GM19463 (cell line): Measurements from ENCODE around the gene P2RY2.

Experiments used
- ATAC-seq: cut with Tn5 transposase; IDR thresholded peaks from one replicate; pipeline ENCODE4 v1.9.1; 2021; ENCODE audit warnings: mild to moderate bottlenecking, moderate library complexity; ENCODE audit not compliant: unreplicated experiment

Gene P2RY2

GRCh38 chr11:73281796-73282660 lies 63.9 kb downstream of the P2RY2 start:
- ATAC-seq: no peak

DNA sequence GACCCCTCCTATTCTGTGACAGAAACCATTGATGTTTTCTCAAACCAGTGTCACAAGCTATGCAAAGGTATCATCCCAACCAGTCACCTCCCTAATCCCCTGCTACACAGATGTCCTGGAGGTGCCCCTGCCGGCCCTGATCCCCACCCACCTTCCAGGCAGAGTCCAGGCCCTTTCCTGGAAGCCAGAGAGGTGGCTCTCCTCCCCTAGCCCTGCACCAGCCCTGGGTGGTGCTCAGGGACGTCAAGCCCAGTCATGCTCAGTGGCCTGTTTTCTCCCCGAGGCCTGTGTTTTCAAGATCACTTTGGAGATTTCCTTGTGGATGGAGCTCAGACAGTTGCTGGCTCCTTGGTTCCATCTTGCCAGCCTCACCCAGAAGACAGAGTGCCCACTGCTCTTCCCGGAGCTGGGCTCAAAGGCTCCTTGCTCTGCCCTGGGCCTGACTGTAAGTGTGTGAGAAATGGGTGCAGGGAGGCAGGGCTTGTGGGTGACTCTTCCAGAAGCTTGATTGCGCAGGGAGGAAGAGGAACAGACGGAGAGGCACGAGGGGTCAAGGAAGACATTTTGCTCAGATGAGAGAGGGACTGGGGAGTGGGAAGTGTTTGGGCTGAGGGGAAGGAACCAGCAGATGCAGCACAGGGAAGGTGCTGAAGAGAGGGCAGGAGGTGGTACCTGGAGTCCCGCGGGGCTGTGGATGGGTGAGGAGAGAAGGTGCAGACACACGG lies 65.4 kb downstream of the P2RY2 start:
- no peak for ATAC-seq

DNA sequence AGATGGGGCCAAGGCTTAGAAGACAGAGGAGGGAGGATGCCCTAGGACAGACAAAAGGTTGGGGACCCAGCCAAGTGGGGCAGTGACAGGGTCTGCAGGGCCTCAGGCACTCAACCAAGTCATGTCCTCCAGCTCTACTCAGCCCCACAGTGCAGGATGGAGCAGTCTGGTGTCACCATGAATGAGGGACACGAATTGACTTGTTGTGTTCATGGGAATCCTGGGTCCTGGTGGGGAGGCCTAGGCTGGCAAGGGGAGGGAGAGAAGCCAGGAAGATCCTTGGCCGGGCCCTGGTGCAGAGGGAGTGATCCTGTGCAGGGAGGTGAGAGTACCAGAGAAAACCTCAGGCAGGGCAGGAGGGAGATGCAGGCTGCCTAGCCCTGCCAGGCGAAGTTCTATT lies 66.0 kb downstream of the P2RY2 start:
- no peak for ATAC-seq

- no peak for ATAC-seq
Observed at GRCh38 chr11:73285721-73286120, 67.6 kb downstream of the P2RY2 start.
